ENCODE results near the gene PLCB1. TPM values are rescaled to one million over a fixed set of nuclear protein-coding genes. Genes with fewer than 3 reads are reported as not detected.

Gene PLCB1
- total RNA-seq, 1 donor from 2014 or later: 6.3 TPM

- TF ChIP-seq CTCF (IDR thresholded peaks at IDR 0.05): no peak
- no peaks in the 10 kb centered on the region for H3K36me3 ChIP-seq
- H3K4me1 ChIP-seq: no peaks in the 10 kb centered on the region
- DNase-seq: no peak
- no peak overlapping the region for H3K4me3 ChIP-seq
- intact Hi-C loops (cut with DNase I): no loop called here
- no peaks in the 10 kb centered on the region for H3K27me3 ChIP-seq (ENCODE audit: low read depth)
- H3K9me3 ChIP-seq: no peaks in the 10 kb centered on the region
- no peak overlapping the region for H3K27ac ChIP-seq
- ATAC-seq: no peak
Observed at GRCh38 chr20:8205996-8206395, 73.9 kb downstream of the PLCB1 start.

- Histone ChIP-seq H3K9me3 (no peaks in the 10 kb centered on the region), H3K4me3 (no peak overlapping the region), H3K27ac (no peak overlapping the region), H3K27me3 (ENCODE audit: low read depth) (no peaks in the 10 kb centered on the region), H3K4me1 (no peaks in the 10 kb centered on the region), H3K36me3 (no peaks in the 10 kb centered on the region)
- no peak for TF ChIP-seq CTCF (IDR thresholded peaks at IDR 0.05)
- intact Hi-C loops (cut with DNase I): no loop called here
- DNase-seq (no peak), ATAC-seq (no peak)
Observed at GRCh38 chr20:8208226-8208625, 76.2 kb downstream of the PLCB1 start.

- ATAC-seq: no peak
- H3K9me3 ChIP-seq: no peaks in the 10 kb centered on the region
- DNase-seq: no peak
- H3K27ac ChIP-seq: no peak overlapping the region
- H3K36me3 ChIP-seq: no peaks in the 10 kb centered on the region
- H3K27me3 ChIP-seq (ENCODE audit: low read depth): no peaks in the 10 kb centered on the region
- no peaks in the 10 kb centered on the region for H3K4me1 ChIP-seq
- no peak overlapping the region for H3K4me3 ChIP-seq
- no peak for TF ChIP-seq CTCF (IDR thresholded peaks at IDR 0.05)
- intact Hi-C loops (cut with DNase I): no loop called here
Observed at GRCh38 chr20:8209061-8209460, 77.0 kb downstream of the PLCB1 start.

- H3K27ac ChIP-seq: no peak overlapping the region
- no peak for ATAC-seq
- H3K9me3 ChIP-seq: no peaks in the 10 kb centered on the region
- intact Hi-C loops (cut with DNase I): no loop called here
- peaks cover 3% of the 10 kb centered on the region for H3K4me1 ChIP-seq
- H3K36me3 ChIP-seq: no peaks in the 10 kb centered on the region
- no peak for DNase-seq
- TF ChIP-seq CTCF (IDR thresholded peaks at IDR 0.05): no peak
- no peak overlapping the region for H3K4me3 ChIP-seq
- H3K27me3 ChIP-seq (ENCODE audit: low read depth): no peaks in the 10 kb centered on the region
Observed at GRCh38 chr20:8210749-8211148, 78.7 kb downstream of the PLCB1 start.

- Histone ChIP-seq H3K4me3 (no peak overlapping the region), H3K27ac (no peak overlapping the region), H3K4me1 (peaks cover 3% of the 10 kb centered on the region), H3K27me3 (ENCODE audit: low read depth) (no peaks in the 10 kb centered on the region), H3K36me3 (no peaks in the 10 kb centered on the region), H3K9me3 (no peaks in the 10 kb centered on the region)
- no peak for TF ChIP-seq CTCF (IDR thresholded peaks at IDR 0.05)
- DNase-seq (no peak), ATAC-seq (no peak)
- intact Hi-C loops (cut with DNase I): no loop called here
Observed at GRCh38 chr20:8212286-8212685, 80.2 kb downstream of the PLCB1 start.

GRCh38 chr20:8213270-8213669 is 81.2 kb downstream of the PLCB1 start:
- no peak for TF ChIP-seq CTCF (IDR thresholded peaks at IDR 0.05)
- Histone ChIP-seq H3K4me3 (no peak overlapping the region), H3K36me3 (no peaks in the 10 kb centered on the region), H3K27me3 (ENCODE audit: low read depth) (no peaks in the 10 kb centered on the region), H3K27ac (no peak overlapping the region), H3K9me3 (no peaks in the 10 kb centered on the region), H3K4me1 (peaks cover 3% of the 10 kb centered on the region)
- ATAC-seq (no peak), DNase-seq (no peak)
- intact Hi-C loops (cut with DNase I): no loop called here
